Neural cell (in vitro differentiated cells): ENCODE measurements around the gene FRY. TPM values are rescaled to one million over a fixed set of nuclear protein-coding genes. Genes with fewer than 3 reads are reported as not detected.

Source experiments
- H2AFZ ChIP-seq: fragments of 200-600, 300-800 bp; sonication (generic), shearing (Covaris generic); 2 replicates; pipeline ENCODE4 v1.6.0; 2014; ENCODE audit warnings: low read depth, mild to moderate bottlenecking, antibody characterized with exemption, low read length, moderate library complexity
- H3F3A ChIP-seq: fragments of 200-600 bp; shearing (Covaris generic); 2 replicates; pipeline ENCODE4 v1.6.1; 2016; ENCODE audit warnings: mild to moderate bottlenecking, moderate library complexity, mixed read lengths, antibody characterized with exemption, low read length; ENCODE audit not compliant: insufficient read depth, poor library complexity, severe bottlenecking
- H3K27ac ChIP-seq: fragments of 200-600, 300-800 bp; sonication (generic), shearing (Covaris generic); 2 replicates; pipeline ENCODE4 v1.5.1; 2014; ENCODE audit warnings: mild to moderate bottlenecking, low read length, moderate library complexity
- H3K27me3 ChIP-seq: fragments of 300-800, 200-600 bp; sonication (generic), shearing (Covaris generic); 2 replicates; pipeline ENCODE4 v1.6.0; 2014; ENCODE audit warnings: mild to moderate bottlenecking, low read depth, low read length, moderate library complexity; ENCODE audit not compliant: insufficient read depth
- H3K36me3 ChIP-seq: fragments of 300-800, 200-600 bp; sonication (generic), shearing (Covaris generic); 2 replicates; pipeline ENCODE4 v1.5.1; 2014; ENCODE audit warnings: mild to moderate bottlenecking, antibody characterized with exemption, low read length, moderate library complexity; ENCODE audit not compliant: insufficient read depth
- H3K4me2 ChIP-seq: fragments of 300-800, 200-600 bp; sonication (generic), shearing (Covaris generic); 2 replicates; pipeline ENCODE4 v1.6.0; 2014; ENCODE audit warnings: mild to moderate bottlenecking, low read length
- H3K4me3 ChIP-seq: fragments of 300-800, 200-600 bp; sonication (generic), shearing (Covaris generic); 2 replicates; pipeline ENCODE4 v1.5.1; 2014; ENCODE audit warnings: mild to moderate bottlenecking, low read length, moderate library complexity
- H3K79me2 ChIP-seq: fragments of 200-600 bp; shearing (Covaris generic); replicated peaks from 2 replicates; pipeline ENCODE4 v1.6.0; 2014; ENCODE audit warnings: mild to moderate bottlenecking, low read length, moderate library complexity; ENCODE audit not compliant: insufficient read depth
- H3K9ac ChIP-seq: fragments of 300-800, 200-600 bp; sonication (generic), shearing (Covaris generic); 2 replicates; pipeline ENCODE4 v1.6.1; 2016; ENCODE audit warnings: mild to moderate bottlenecking, low read length, mixed read lengths
- H3K9me2 ChIP-seq: fragments of 200-600 bp; shearing (Covaris generic); 2 replicates; pipeline ENCODE4 v1.6.1; 2016; ENCODE audit warnings: mild to moderate bottlenecking, low read length, mixed read lengths; ENCODE audit not compliant: insufficient read depth
- H3K9me3 ChIP-seq: fragments of 200-600, 300-800 bp; sonication (generic), shearing (Covaris generic); 2 replicates; pipeline ENCODE4 v1.6.1; 2016; ENCODE audit warnings: mild to moderate bottlenecking, mixed run types, low read length, moderate library complexity, mixed read lengths
- H4K20me1 ChIP-seq: fragments of 200-600 bp; shearing (Covaris generic); 2 replicates; pipeline ENCODE4 v1.6.1; 2016; ENCODE audit warnings: mild to moderate bottlenecking, mixed run types; ENCODE audit not compliant: insufficient read depth
- CTCF ChIP-seq: fragments of 450-650 bp; IDR thresholded peaks from 2 replicates; pipeline ENCODE4 v1.5.1; 2014; ENCODE audit warnings: antibody characterized with exemption, mild to moderate bottlenecking, moderate library complexity; ENCODE audit not compliant: poor library complexity, severe bottlenecking
- EP300 ChIP-seq: fragments of 450-650 bp; conservative IDR thresholded peaks from 2 replicates; pipeline ENCODE4 v1.6.1; 2014; ENCODE audit warnings: antibody characterized with exemption, mild to moderate bottlenecking, moderate library complexity; ENCODE audit not compliant: poor library complexity, severe bottlenecking
- EZH2 ChIP-seq: fragments of 200-600, 300-800 bp; shearing (Covaris generic), sonication (generic); IDR thresholded peaks from 2 replicates; pipeline ENCODE4 v1.6.1; 2014; ENCODE audit warnings: antibody characterized with exemption, low read length, borderline replicate concordance, mild to moderate bottlenecking; ENCODE audit not compliant: insufficient read depth, poor library complexity, severe bottlenecking
- MXI1 ChIP-seq: fragments of 450-650 bp; conservative IDR thresholded peaks from 2 replicates; pipeline ENCODE4 v1.6.1; 2014; ENCODE audit warnings: antibody characterized with exemption, mild to moderate bottlenecking; ENCODE audit not compliant: poor library complexity, severe bottlenecking
- POLR2AphosphoS5 ChIP-seq: IDR thresholded peaks from 2 replicates; pipeline ENCODE4 v1.6.1; 2012
- RAD21 ChIP-seq: fragments of 450-650 bp; conservative IDR thresholded peaks from 2 replicates; pipeline ENCODE4 v1.6.1; 2014; ENCODE audit warnings: antibody characterized with exemption, mild to moderate bottlenecking, moderate library complexity
- REST ChIP-seq: IDR thresholded peaks from 2 replicates; pipeline ENCODE4 v1.6.1; 2012; ENCODE audit warnings: borderline replicate concordance
- SMC3 ChIP-seq: fragments of 450-650 bp; conservative IDR thresholded peaks from 2 replicates; pipeline ENCODE4 v1.6.1; 2014; ENCODE audit warnings: antibody characterized with exemption, mild to moderate bottlenecking, moderate library complexity; ENCODE audit not compliant: poor library complexity
- TAF1 ChIP-seq: IDR thresholded peaks from 2 replicates; pipeline ENCODE4 v1.6.1; 2012; ENCODE audit warnings: low read depth
- polyA plus RNA-seq: library from polyadenylated mRNA; depleted of rRNA; stranded (reverse); fragments of >200 nt; gene quantifications from 2 replicates; pipeline ENCODE4 v1.2.3, GENCODE V29; 2014

The FRY gene
- polyA plus RNA-seq, 1 donor from 2014 or later, result 49.3 TPM

DNA sequence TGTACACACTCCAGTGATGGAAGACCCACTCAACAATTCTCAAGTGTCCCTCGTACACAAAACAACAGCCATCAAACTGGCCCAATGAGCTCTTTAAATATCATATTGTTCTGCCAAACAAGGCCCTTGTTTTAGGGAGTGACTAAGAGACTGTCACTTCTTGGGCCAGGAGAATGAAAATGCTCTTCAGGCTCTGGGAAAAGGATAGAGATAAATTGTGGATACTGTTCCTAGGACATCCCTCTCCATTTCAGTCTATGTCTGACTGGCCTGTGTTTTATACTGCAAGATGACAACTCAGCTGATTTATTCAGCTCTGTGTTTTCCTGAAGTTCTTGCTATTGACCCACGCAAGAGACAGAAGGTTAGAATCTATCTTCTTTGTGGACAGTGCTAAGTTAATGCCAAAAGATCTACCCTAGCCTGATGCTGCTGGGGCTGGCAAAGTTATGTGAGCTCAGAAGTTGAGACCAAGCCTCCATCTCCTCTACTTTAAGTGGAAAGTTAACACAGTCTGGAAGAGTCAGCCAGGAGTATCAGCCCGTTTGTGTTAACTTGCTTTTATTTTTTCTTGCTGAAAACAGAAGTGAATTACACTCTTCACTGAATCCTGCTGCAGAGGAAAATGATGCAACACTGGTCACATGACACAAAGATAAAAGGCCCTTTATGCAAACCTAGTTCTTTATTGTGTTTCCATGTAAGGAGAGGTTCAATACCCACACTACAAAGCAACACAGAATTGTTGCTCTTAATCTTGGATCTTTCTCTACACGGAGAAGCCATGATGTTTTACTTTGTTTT, 14.6 kb downstream of the FRY start:
- no peak overlapping the region for H3K9ac ChIP-seq
- H3K4me2 ChIP-seq, result no peak overlapping the region
- H4K20me1 ChIP-seq, result no peaks in the 10 kb centered on the region
- H2AFZ ChIP-seq, result no peak overlapping the region
- no peaks in the 10 kb centered on the region for H3K9me2 ChIP-seq
- H3K27me3 ChIP-seq, result no peaks in the 10 kb centered on the region
- H3K79me2 ChIP-seq, result peaks cover 6% of the 10 kb centered on the region
- TF ChIP-seq SMC3 (no peak), MXI1 (no peak), POLR2AphosphoS5 (no peak), REST (no peak), CTCF (no peak), EZH2 (no peak), TAF1 (no peak), EP300 (no peak)
- H3K36me3 ChIP-seq, result peaks cover 4% of the 10 kb centered on the region
- no peak overlapping the region for H3K27ac ChIP-seq
- no peaks in the 10 kb centered on the region for H3K9me3 ChIP-seq
- no peak overlapping the region for H3K4me3 ChIP-seq
- no peaks in the 10 kb centered on the region for H3F3A ChIP-seq

DNA sequence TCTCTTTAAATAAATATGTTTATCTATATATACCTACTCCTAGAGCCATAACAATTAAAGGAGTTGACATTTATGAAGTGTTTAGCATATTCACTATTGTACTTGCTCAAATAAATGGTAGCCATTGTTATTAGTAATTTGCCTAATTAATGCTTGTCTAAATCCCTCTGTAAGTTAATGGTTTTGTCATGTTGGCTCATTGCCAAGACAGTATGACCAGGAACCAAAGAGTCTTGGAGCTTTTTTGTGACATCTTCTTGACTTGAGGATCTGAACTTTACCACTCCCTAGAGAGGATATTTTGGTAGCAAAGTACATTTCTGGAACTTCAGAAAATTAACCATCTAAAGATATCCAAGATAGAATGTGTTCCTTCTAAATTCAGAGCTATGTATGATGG, 15.5 kb downstream of the FRY start:
- peaks cover 3% of the 10 kb centered on the region for H3K79me2 ChIP-seq
- no peak overlapping the region for H2AFZ ChIP-seq
- no peak overlapping the region for H3K4me2 ChIP-seq
- H3K4me3 ChIP-seq, result no peak overlapping the region
- H3K27ac ChIP-seq, result no peak overlapping the region
- H4K20me1 ChIP-seq, result no peaks in the 10 kb centered on the region
- H3F3A ChIP-seq, result no peaks in the 10 kb centered on the region
- H3K36me3 ChIP-seq, result peaks cover 4% of the 10 kb centered on the region
- no peak overlapping the region for H3K9ac ChIP-seq
- no peaks in the 10 kb centered on the region for H3K27me3 ChIP-seq
- TF ChIP-seq RAD21, result no peak
- no peak for TF ChIP-seq REST
- no peak for TF ChIP-seq SMC3
- TF ChIP-seq TAF1, result no peak
- TF ChIP-seq EP300, result no peak
- no peaks in the 10 kb centered on the region for H3K9me3 ChIP-seq
- no peaks in the 10 kb centered on the region for H3K9me2 ChIP-seq
